Activated naive CD4-positive, alpha-beta T cell treated with anti-CD3 and anti-CD28 coated beads for 36 hours (primary cell): ENCODE measurements around the gene MYCBPAP. TPM values are rescaled to one million over a fixed set of nuclear protein-coding genes. Genes with fewer than 3 reads are reported as not detected.

Experiments
- CTCF ChIA-PET: fragments of 350-600 bp; sonication (Branson Sonifier 250); formaldehyde crosslinking; loops from one replicate; lab custom pipeline; 2021; ENCODE audit warnings: antibody characterized with exemption; lab: Charles Lee
- DNase-seq: peaks from one replicate; pipeline ENCODE4 v3.0.0-alpha.2; 2020
- H3K27ac Mint-ChIP-seq: one replicate; pipeline ENCODE4 v1.8.0; 2021; ENCODE audit warnings: mild to moderate bottlenecking, mixed read lengths
- H3K27me3 Mint-ChIP-seq: one replicate; pipeline ENCODE4 v1.8.0; 2021; ENCODE audit warnings: low read depth, mixed read lengths
- H3K36me3 Mint-ChIP-seq: one replicate; pipeline ENCODE4 v1.8.0; 2021; ENCODE audit warnings: low read depth, mixed read lengths
- H3K4me1 Mint-ChIP-seq: one replicate; pipeline ENCODE4 v1.8.0; 2021; ENCODE audit warnings: low read depth, mixed read lengths
- H3K4me3 Mint-ChIP-seq: one replicate; pipeline ENCODE4 v1.8.0; 2021; ENCODE audit warnings: mild to moderate bottlenecking, moderate library complexity, mixed read lengths
- H3K9me3 Mint-ChIP-seq: one replicate; pipeline ENCODE4 v1.8.0; 2021; ENCODE audit warnings: mixed read lengths
- intact Hi-C: fragments of 100-400 bp; cut with micrococcal nuclease; formaldehyde crosslinking; loops from one replicate; pipeline ENCODE4 v1.15.1; 2023
- total RNA-seq, 2 experiments: library from RNA; stranded (reverse); gene quantifications; one replicate each; pipeline ENCODE4 v1.2.3, GENCODE V29; 2021

Gene MYCBPAP
- total RNA-seq, 2 experiments from 2014 or later: 5.5 to 5.8 TPM

- intact Hi-C loops: no loop called here
- no peaks in the 10 kb centered on the region for H3K9me3 Mint-ChIP-seq
- H3K36me3 Mint-ChIP-seq: no peaks in the 10 kb centered on the region
Measured at GRCh38 chr17:50565402-50566350, 57.4 kb downstream of the MYCBPAP start.

GRCh38 chr17:50566886-50567285 lies 58.6 kb downstream of the MYCBPAP start:
- intact Hi-C loops: no loop called here
- H3K36me3 Mint-ChIP-seq: no peaks in the 10 kb centered on the region
- peaks cover 8% of the 10 kb centered on the region for H3K4me1 Mint-ChIP-seq
- H3K27ac Mint-ChIP-seq: no peak overlapping the region
- DNase-seq: no peak
- H3K9me3 Mint-ChIP-seq: no peaks in the 10 kb centered on the region
- H3K4me3 Mint-ChIP-seq: no peak overlapping the region
- H3K27me3 Mint-ChIP-seq: peaks cover 43% of the 10 kb centered on the region
- CTCF ChIA-PET: no interaction called here

More at GRCh38 chr17:50565402-50566350, 57.4 kb downstream of the MYCBPAP start:
- no peak for DNase-seq
- CTCF ChIA-PET: no interaction called here
- Mint-ChIP-seq H3K27ac (no peak overlapping the region), H3K4me3 (no peak overlapping the region), H3K4me1 (peaks cover 8% of the 10 kb centered on the region), H3K27me3 (peaks cover 43% of the 10 kb centered on the region)

- Mint-ChIP-seq H3K27me3 (peaks cover 30% of the 10 kb centered on the region), H3K36me3 (no peaks in the 10 kb centered on the region), H3K9me3 (no peaks in the 10 kb centered on the region), H3K4me3 (no peak overlapping the region), H3K27ac (no peak overlapping the region), H3K4me1 (peaks cover 4% of the 10 kb centered on the region)
- CTCF ChIA-PET: interaction anchor here (1.4 kb wide), 1 partner anchor 58 kb away, joined by 3 read pairs; no protein-coding TSS in a partner anchor
- intact Hi-C loops: no loop called here
- no peak for DNase-seq
Measured at GRCh38 chr17:50568659-50569058, 60.4 kb downstream of the MYCBPAP start.

- intact Hi-C loops: no loop called here
- Mint-ChIP-seq H3K27me3 (peaks cover 21% of the 10 kb centered on the region), H3K27ac (no peak overlapping the region), H3K9me3 (no peaks in the 10 kb centered on the region), H3K4me1 (peaks cover 4% of the 10 kb centered on the region), H3K36me3 (no peaks in the 10 kb centered on the region), H3K4me3 (no peak overlapping the region)
- DNase-seq: no peak
- CTCF ChIA-PET: no interaction called here
Measured at GRCh38 chr17:50569592-50569991, 61.4 kb downstream of the MYCBPAP start.

GRCh38 chr17:50570032-50570431 lies 61.8 kb downstream of the MYCBPAP start:
- Mint-ChIP-seq H3K4me1 (peaks cover 1% of the 10 kb centered on the region), H3K36me3 (no peaks in the 10 kb centered on the region), H3K4me3 (no peak overlapping the region), H3K27ac (no peak overlapping the region), H3K27me3 (peaks cover 17% of the 10 kb centered on the region), H3K9me3 (no peaks in the 10 kb centered on the region)
- no peak for DNase-seq
- CTCF ChIA-PET: no interaction called here
- intact Hi-C loops: no loop called here

GRCh38 chr17:50570528-50570927 lies 62.3 kb downstream of the MYCBPAP start:
- no peaks in the 10 kb centered on the region for H3K36me3 Mint-ChIP-seq
- intact Hi-C loops: no loop called here
- no peak overlapping the region for H3K4me3 Mint-ChIP-seq
- H3K4me1 Mint-ChIP-seq: no peaks in the 10 kb centered on the region
- no peaks in the 10 kb centered on the region for H3K9me3 Mint-ChIP-seq
- no peak overlapping the region for H3K27ac Mint-ChIP-seq
- CTCF ChIA-PET: no interaction called here
- DNase-seq: no peak
- peaks cover 15% of the 10 kb centered on the region for H3K27me3 Mint-ChIP-seq

GRCh38 chr17:50571681-50572080 lies 63.4 kb downstream of the MYCBPAP start:
- intact Hi-C loops: no loop called here
- Mint-ChIP-seq H3K27me3 (peaks cover 4% of the 10 kb centered on the region), H3K4me1 (no peaks in the 10 kb centered on the region), H3K27ac (no peak overlapping the region), H3K36me3 (no peaks in the 10 kb centered on the region), H3K9me3 (no peaks in the 10 kb centered on the region), H3K4me3 (no peak overlapping the region)
- DNase-seq: no peak
- CTCF ChIA-PET: no interaction called here

- intact Hi-C loops: no loop called here
- DNase-seq: no peak
- Mint-ChIP-seq H3K4me3 (no peak overlapping the region), H3K27me3 (peaks cover 1% of the 10 kb centered on the region), H3K27ac (no peak overlapping the region), H3K36me3 (no peaks in the 10 kb centered on the region), H3K4me1 (no peaks in the 10 kb centered on the region), H3K9me3 (no peaks in the 10 kb centered on the region)
- CTCF ChIA-PET: no interaction called here
Measured at GRCh38 chr17:50572541-50572940, 64.3 kb downstream of the MYCBPAP start.

- Mint-ChIP-seq H3K27me3 (peaks cover 4% of the 10 kb centered on the region), H3K36me3 (no peaks in the 10 kb centered on the region)
- CTCF ChIA-PET: interaction anchor here (0.6 to 1.6 kb wide), 8 partner anchors 27 to 352 kb away, joined by 3 to 5 read pairs (median 3); partner anchors contain the start of genes RSAD1 and SPATA20
Measured at GRCh38 chr17:50573866-50574611, 65.8 kb downstream of the MYCBPAP start.

GRCh38 chr17:50575581-50576210 lies 67.5 kb downstream of the MYCBPAP start:
- CTCF ChIA-PET: interaction anchor here (0.7 to 1.6 kb wide), 3 partner anchors 34 to 97 kb away, joined by 3 to 5 read pairs (median 3); partner anchors contain the start of gene RSAD1
- no peak for DNase-seq
- no peak overlapping the region for H3K27ac Mint-ChIP-seq
- H3K9me3 Mint-ChIP-seq: no peaks in the 10 kb centered on the region
- H3K4me1 Mint-ChIP-seq: no peaks in the 10 kb centered on the region
- peaks cover 4% of the 10 kb centered on the region for H3K27me3 Mint-ChIP-seq
- intact Hi-C loops: no loop called here
- no peak overlapping the region for H3K4me3 Mint-ChIP-seq
- no peaks in the 10 kb centered on the region for H3K36me3 Mint-ChIP-seq

More at GRCh38 chr17:50573866-50574611, 65.8 kb downstream of the MYCBPAP start:
- Mint-ChIP-seq H3K4me3 (no peak overlapping the region), H3K9me3 (no peaks in the 10 kb centered on the region), H3K4me1 (no peaks in the 10 kb centered on the region), H3K27ac (no peak overlapping the region)
- DNase-seq: no peak
- intact Hi-C loops: no loop called here

GRCh38 chr17:50576864-50577263 lies 68.6 kb downstream of the MYCBPAP start:
- no peak for DNase-seq
- no peak overlapping the region for H3K27ac Mint-ChIP-seq
- no peaks in the 10 kb centered on the region for H3K36me3 Mint-ChIP-seq
- peaks cover 6% of the 10 kb centered on the region for H3K27me3 Mint-ChIP-seq
- CTCF ChIA-PET: no interaction called here
- intact Hi-C loops: no loop called here
- H3K4me3 Mint-ChIP-seq: no peak overlapping the region
- H3K4me1 Mint-ChIP-seq: no peaks in the 10 kb centered on the region
- H3K9me3 Mint-ChIP-seq: no peaks in the 10 kb centered on the region

GRCh38 chr17:50577451-50577954 lies 69.3 kb downstream of the MYCBPAP start:
- Mint-ChIP-seq H3K36me3 (no peaks in the 10 kb centered on the region), H3K4me3 (no peak overlapping the region), H3K27me3 (peaks cover 6% of the 10 kb centered on the region), H3K9me3 (no peaks in the 10 kb centered on the region), H3K27ac (no peak overlapping the region), H3K4me1 (no peaks in the 10 kb centered on the region)
- CTCF ChIA-PET: no interaction called here
- intact Hi-C loops: no loop called here
- no peak for DNase-seq
